ENCODE data around the gene HABP4. TPM values are rescaled to one million over a fixed set of nuclear protein-coding genes. Genes with fewer than 3 reads are reported as not detected.

Gene HABP4
- total and polyA plus RNA-seq, 9 of the 15 experiments (the other 6 are each of a cell fraction or from before 2014, with no cell fraction given), result 0.38 to 2.4 (median 1.9) TPM

- TF ChIP-seq MLX (CRISPR knock-in tag; conservative IDR thresholded peaks at IDR 0.05) (no peak), CREB1 (IDR thresholded peaks at IDR 0.05) (peak; percentile 83), CREB1 (CRISPR knock-in tag; IDR thresholded peaks at IDR 0.05) (peak; percentile 74), ATF4 (CRISPR knock-in tag; IDR thresholded peaks at IDR 0.05) (no peak), CREB3 (tag; conservative IDR thresholded peaks at IDR 0.05; ENCODE audit: low read depth) (no peak), ZNF140 (CRISPR knock-in tag; IDR thresholded peaks at IDR 0.05) (no peak), AFF1 (IDR thresholded peaks at IDR 0.05; ENCODE audit: low read depth in 1 of 2, partially characterized antibody in 2 of 2) (no peak), ZNF512 (tag; IDR thresholded peaks at IDR 0.05) (no peak), SMARCB1 (IDR thresholded peaks at IDR 0.05; ENCODE audit: insufficient read length, low read depth) (no peak), STAT5B (CRISPR knock-in tag; IDR thresholded peaks at IDR 0.05) (no peak), NR2C2 (CRISPR knock-in tag; IDR thresholded peaks at IDR 0.05) (no peak), NR2C2 (tag; IDR thresholded peaks at IDR 0.05) (peak; percentile 35; the same call in 1 of the 2 replicates), TCF3 (CRISPR knock-in tag; IDR thresholded peaks at IDR 0.05) (no peak), ZNF24 (IDR thresholded peaks at IDR 0.05) (no peak), CBX2 (IDR thresholded peaks at IDR 0.05; ENCODE audit: insufficient read depth, low read length, poor library complexity, severe bottlenecking) (no peak), CHCHD3 (CRISPR knock-in tag; IDR thresholded peaks at IDR 0.05) (no peak), CHD4 (IDR thresholded peaks at IDR 0.05; ENCODE audit: insufficient read depth, insufficient replicate concordance, low read depth, low read length, poor library complexity, severe bottlenecking) (no peak), POLR2AphosphoS2 (IDR thresholded peaks at IDR 0.05; ENCODE audit: low read length) (no peak), BRF1 (IDR thresholded peaks at IDR 0.05; ENCODE audit: borderline replicate concordance, extremely low read depth, insufficient read length) (no peak), ZNF717 (CRISPR knock-in tag; IDR thresholded peaks at IDR 0.05) (no peak)
These were observed at the start of gene HABP4 (continued) for GRCh38 chr9:96449845-96450612.
